Body of pancreas (tissue), 4 donors: ENCODE results near the gene ARL2BP. TPM values are rescaled to one million over a fixed set of nuclear protein-coding genes. Genes with fewer than 3 reads are reported as not detected.

Source experiments
- ATAC-seq: fragments of 150-250 bp; one replicate; pipeline ENCODE4 v1.9.1; 2016
- DNase-seq, 4 donors: peaks; one replicate each; pipeline ENCODE4 v3.0.0-alpha.2; 2019
- H3K27ac ChIP-seq, 4 donors: fragments of 200-600 bp; sonication (generic); 1 replicate in 3 of 4; 2 replicates in 1 of 4; pipeline versions ENCODE4 v1.5.1 to v1.6.1; 2016 to 2019; ENCODE audit warnings: mild to moderate bottlenecking in 1 of 4, mixed read lengths in 1 of 4, moderate library complexity in 1 of 4
- H3K27me3 ChIP-seq, 2 donors: fragments of 200-600 bp; sonication (generic); one replicate each; pipeline ENCODE4 v1.6.0; 2016; ENCODE audit warnings: mild to moderate bottlenecking in 1 of 2
- H3K36me3 ChIP-seq, 2 donors: fragments of 200-600 bp; sonication (generic); replicated peaks in 1 of 2; 2 replicates each; pipeline ENCODE4 v1.5.1; 2016; ENCODE audit warnings: low read depth in 2 of 2; ENCODE audit not compliant: insufficient read depth in 1 of 2
- H3K4me1 ChIP-seq: fragments of 200-600 bp; sonication (generic); one replicate; pipeline ENCODE4 v1.6.0; 2016
- H3K4me3 ChIP-seq, 2 donors: fragments of 200-600 bp; sonication (generic); 1 replicate in 1 of 2; 2 replicates in 1 of 2; pipeline ENCODE4 v1.5.1; 2016 to 2019
- H3K9me3 ChIP-seq, 3 donors: fragments of 200-600 bp; sonication (generic); 1 replicate in 2 of 3; 2 replicates in 1 of 3; pipeline ENCODE4 v1.5.1; 2016
- CTCF ChIP-seq, 7 experiments: fragments of 450-650 bp in 4 of 7; fragments of 200-600 bp in 3 of 7; sonication (generic) in 3 of 7; IDR thresholded peaks; one replicate each; pipeline ENCODE4 v1.5.1; 2016 to 2019; ENCODE audit warnings: antibody characterized with exemption in 7 of 7
- POLR2A ChIP-seq, 3 donors: fragments of 450-650 bp; IDR thresholded peaks; one replicate each; pipeline ENCODE4 v1.6.1; 2016; ENCODE audit warnings: antibody characterized with exemption in 3 of 3, mild to moderate bottlenecking in 2 of 3
- WGBS, 2 donors: methylation state at CpG; one replicate each; pipeline ENCODE4 v1.1.5; 2017; 5-methylcytosine and 5-hydroxymethylcytosine counted together
- intact Hi-C: fragments of 100-400 bp; cut with DNase I; formaldehyde crosslinking; loops from one replicate; pipeline ENCODE4 v1.15.1; 2023
- total RNA-seq, 2 donors: library from RNA; depleted of rRNA; stranded (reverse); fragments of >200 nt; gene quantifications; one replicate each; pipeline ENCODE4 v1.1.0, GENCODE V29; 2016

ARL2BP gene
- total RNA-seq, 2 donors from 2014 or later, result 15.8 to 21.5 TPM

- H3K4me1 ChIP-seq, result peaks cover 12% of the 10 kb centered on the region
- peak overlapping the region in 3 of 4 donors; percentile 20 to 52 (median 32) for H3K27ac ChIP-seq
- no peak for DNase-seq
- no peaks in the 10 kb centered on the region for H3K27me3 ChIP-seq
- H3K36me3 ChIP-seq, result peaks cover 7 to 24% of the 10 kb centered on the region in 2 donors
- intact Hi-C loops, result no loop called here
- TF ChIP-seq POLR2A (IDR thresholded peaks at IDR 0.05), result no peak
- no peak for TF ChIP-seq CTCF (IDR thresholded peaks at IDR 0.05)
- no peak overlapping the region for H3K4me3 ChIP-seq
- no peak for ATAC-seq
- no peaks in the 10 kb centered on the region for H3K9me3 ChIP-seq
Observed at GRCh38 chr16:57234707-57235092, 10.4 kb upstream of the ARL2BP start.

- intact Hi-C loops, result no loop called here
- TF ChIP-seq CTCF (IDR thresholded peaks at IDR 0.05), result no peak
- TF ChIP-seq POLR2A (IDR thresholded peaks at IDR 0.05), result no peak
- Histone ChIP-seq H3K27ac (peak overlapping the region in 3 of 4 donors; percentile 20 to 52 (median 32)), H3K4me1 (peaks cover 12% of the 10 kb centered on the region), H3K36me3 (peaks cover 7 to 20% of the 10 kb centered on the region in 2 donors), H3K4me3 (no peak overlapping the region), H3K27me3 (no peaks in the 10 kb centered on the region), H3K9me3 (no peaks in the 10 kb centered on the region)
- peak; percentile 79 for ATAC-seq
- WGBS, 2 donors, result 49 to 57% methylated on average over 8 of the region's 8 CpGs
- DNase-seq, result peak in 1 of 4 donors; percentile 29
Observed at GRCh38 chr16:57235128-57236021, 9.7 kb upstream of the ARL2BP start.

- Histone ChIP-seq H3K4me1 (peaks cover 12% of the 10 kb centered on the region), H3K36me3 (peaks cover 7 to 14% of the 10 kb centered on the region in 2 donors), H3K9me3 (no peaks in the 10 kb centered on the region), H3K4me3 (no peak overlapping the region), H3K27me3 (no peaks in the 10 kb centered on the region), H3K27ac (peak overlapping the region in 2 of 4 donors; percentile 32 to 52)
- intact Hi-C loops, result no loop called here
- no peak for DNase-seq
- no peak for ATAC-seq
- TF ChIP-seq CTCF (IDR thresholded peaks at IDR 0.05) (no peak), POLR2A (IDR thresholded peaks at IDR 0.05) (no peak)
Observed at GRCh38 chr16:57236022-57236350, 9.1 kb upstream of the ARL2BP start.

- intact Hi-C loops, result no loop called here
- DNase-seq, result no peak
- peaks cover 0 to 6% of the 10 kb centered on the region in 2 donors for H3K36me3 ChIP-seq
- H3K27ac ChIP-seq, result no peak overlapping the region
- no peaks in the 10 kb centered on the region for H3K27me3 ChIP-seq
- no peak overlapping the region for H3K4me3 ChIP-seq
- H3K9me3 ChIP-seq, result no peaks in the 10 kb centered on the region
- 45 to 59% methylated on average over 2 of the region's 2 CpGs for WGBS, 2 donors
- no peak for TF ChIP-seq CTCF (IDR thresholded peaks at IDR 0.05)
- TF ChIP-seq POLR2A (IDR thresholded peaks at IDR 0.05), result no peak
- peaks cover 12% of the 10 kb centered on the region for H3K4me1 ChIP-seq
- ATAC-seq, result no peak
Observed at GRCh38 chr16:57238682-57239081, 6.4 kb upstream of the ARL2BP start.

GRCh38 chr16:57239107-57239506, 6.0 kb upstream of the ARL2BP start:
- intact Hi-C loops, result no loop called here
- TF ChIP-seq POLR2A (IDR thresholded peaks at IDR 0.05), result no peak
- DNase-seq (no peak), ATAC-seq (no peak)
- WGBS, 2 donors, result 85 to 87% methylated on average over 2 of the region's 2 CpGs
- Histone ChIP-seq H3K4me1 (peaks cover 13% of the 10 kb centered on the region), H3K27ac (no peak overlapping the region), H3K36me3 (peaks cover 0 to 6% of the 10 kb centered on the region in 2 donors), H3K9me3 (no peaks in the 10 kb centered on the region), H3K4me3 (no peak overlapping the region), H3K27me3 (no peaks in the 10 kb centered on the region)
